ENCODE data around the gene EPB41L1. TPM values are rescaled to one million over a fixed set of nuclear protein-coding genes. Genes with fewer than 3 reads are reported as not detected.

The EPB41L1 gene
- total RNA-seq, 1 experiment from 2014 or later: 42.1 TPM

DNA sequence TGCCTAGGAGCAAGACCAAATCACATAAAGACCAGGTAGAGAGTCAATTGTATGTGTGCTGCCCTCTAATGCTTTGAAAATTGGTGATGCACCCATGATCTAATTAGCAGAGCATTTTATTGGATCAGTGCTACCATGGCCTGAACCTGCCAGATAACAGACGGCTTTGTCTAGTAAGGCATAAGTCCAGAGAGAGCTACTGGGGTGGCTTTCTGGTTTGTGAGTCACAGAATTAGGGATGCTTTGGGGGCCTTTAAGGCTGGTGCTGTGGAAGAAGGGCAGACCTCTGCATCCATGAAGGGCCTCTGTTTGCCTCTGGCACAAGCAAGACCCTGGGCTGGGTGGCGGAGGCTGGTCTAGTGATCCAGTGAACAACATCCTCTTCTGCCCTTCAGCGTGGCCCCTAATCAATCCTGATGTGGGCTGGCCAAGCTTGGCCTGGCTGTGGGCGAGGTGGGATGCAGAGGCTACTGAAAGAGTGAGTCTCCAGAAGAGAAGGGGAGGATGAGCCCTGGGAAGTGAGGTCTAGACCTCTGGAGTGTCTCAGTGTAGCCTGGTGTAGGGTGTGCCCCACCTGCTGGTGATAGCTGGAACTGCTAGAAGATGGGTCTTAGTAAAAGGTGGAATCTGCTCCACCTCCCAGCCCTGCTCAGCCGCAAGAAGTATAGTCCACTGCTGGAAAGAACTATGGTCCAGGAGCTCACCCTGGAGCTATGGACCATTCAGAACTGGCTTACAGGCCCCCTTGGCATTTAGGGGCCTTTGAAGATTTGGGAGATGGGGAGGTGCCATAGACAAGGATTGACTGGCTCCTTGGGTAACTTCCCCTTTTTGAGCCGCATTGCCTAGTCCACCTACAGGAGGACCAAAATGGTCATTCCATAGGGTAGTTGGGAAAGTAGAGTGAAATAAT is 45.1 kb downstream of the EPB41L1 start:
- H3K9me3 ChIP-seq (ENCODE audit: control insufficient read depth in 1 of 2, insufficient read depth in 1 of 2, low read depth in 1 of 2, low read length in 2 of 2): no peaks in the 10 kb centered on the region
- intact Hi-C loops (cut with micrococcal nuclease): loop anchor here (1.0 kb wide), 2 partner anchors 43 to 204 kb away; no protein-coding TSS in a partner anchor
- H3K9me2 ChIP-seq (ENCODE audit: insufficient read depth): no peaks in the 10 kb centered on the region
- H4K20me1 ChIP-seq (ENCODE audit: insufficient read depth): no peaks in the 10 kb centered on the region
- ChIA-PET RAD21 (ENCODE audit: low non-redundant PET in 1 of 2, low total read pairs in 2 of 2, uncharacterized antibody in 2 of 2, unreplicated experiment in 2 of 2) (interaction anchor here in 1 of 2 experiments (0.6 to 2.0 kb wide), 4 partner anchors 42 to 358 kb away, joined by 3 to 10 read pairs (median 6); no protein-coding TSS in a partner anchor), POLR2A (no interaction called here), CTCF (interaction anchor here (0.5 to 1.9 kb wide), 14 partner anchors 12 to 728 kb away, joined by 3 to 27 read pairs (median 4); no protein-coding TSS in a partner anchor)
- no peaks in the 10 kb centered on the region for H3K27me3 ChIP-seq (ENCODE audit: insufficient read depth, low read length)
- no peaks in the 10 kb centered on the region for H3K4me1 ChIP-seq (ENCODE audit: control insufficient read depth in 1 of 2, insufficient read depth in 2 of 2, low read length in 2 of 2)
- H3K9ac ChIP-seq (ENCODE audit: low read length): no peak overlapping the region
- H2AFZ ChIP-seq (ENCODE audit: low read depth, low read length, poor library complexity, severe bottlenecking): no peak overlapping the region
- H3K4me3 ChIP-seq (replicated peaks in 1 of 2; ENCODE audit: low read depth in 1 of 2, low read length in 2 of 2): no peak overlapping the region
- ATAC-seq (peak; percentile 91), DNase-seq (ENCODE audit: low read depth, low spot score) (peak; percentile 45)
- H3K79me2 ChIP-seq (ENCODE audit: insufficient read depth, low read length): no peaks in the 10 kb centered on the region
- H3K36me3 ChIP-seq (ENCODE audit: control insufficient read depth in 1 of 2, insufficient read depth in 2 of 2, low read length in 2 of 2): no peaks in the 10 kb centered on the region
- TF ChIP-seq, protein P1, sequence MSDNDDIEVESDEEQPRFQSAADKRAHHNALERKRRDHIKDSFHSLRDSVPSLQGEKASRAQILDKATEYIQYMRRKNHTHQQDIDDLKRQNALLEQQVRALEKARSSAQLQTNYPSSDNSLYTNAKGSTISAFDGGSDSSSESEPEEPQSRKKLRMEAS (IDR thresholded peaks at IDR 0.05): no peak
- TF ChIP-seq RAD21 (IDR thresholded peaks at IDR 0.05; ENCODE audit: low read depth): peak; percentile 89
- TF ChIP-seq, protein P2, sequence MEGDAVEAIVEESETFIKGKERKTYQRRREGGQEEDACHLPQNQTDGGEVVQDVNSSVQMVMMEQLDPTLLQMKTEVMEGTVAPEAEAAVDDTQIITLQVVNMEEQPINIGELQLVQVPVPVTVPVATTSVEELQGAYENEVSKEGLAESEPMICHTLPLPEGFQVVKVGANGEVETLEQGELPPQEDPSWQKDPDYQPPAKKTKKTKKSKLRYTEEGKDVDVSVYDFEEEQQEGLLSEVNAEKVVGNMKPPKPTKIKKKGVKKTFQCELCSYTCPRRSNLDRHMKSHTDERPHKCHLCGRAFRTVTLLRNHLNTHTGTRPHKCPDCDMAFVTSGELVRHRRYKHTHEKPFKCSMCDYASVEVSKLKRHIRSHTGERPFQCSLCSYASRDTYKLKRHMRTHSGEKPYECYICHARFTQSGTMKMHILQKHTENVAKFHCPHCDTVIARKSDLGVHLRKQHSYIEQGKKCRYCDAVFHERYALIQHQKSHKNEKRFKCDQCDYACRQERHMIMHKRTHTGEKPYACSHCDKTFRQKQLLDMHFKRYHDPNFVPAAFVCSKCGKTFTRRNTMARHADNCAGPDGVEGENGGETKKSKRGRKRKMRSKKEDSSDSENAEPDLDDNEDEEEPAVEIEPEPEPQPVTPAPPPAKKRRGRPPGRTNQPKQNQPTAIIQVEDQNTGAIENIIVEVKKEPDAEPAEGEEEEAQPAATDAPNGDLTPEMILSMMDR (IDR thresholded peaks at IDR 0.05 in 2 of 3, conservative IDR thresholded peaks at IDR 0.05 in 1 of 3; ENCODE audit: borderline replicate concordance in 1 of 3, insufficient read depth in 1 of 3, low read depth in 2 of 3, low read length in 2 of 3): peak; percentile 83 to 91 (median 88)
- no peak overlapping the region for H3K27ac ChIP-seq (ENCODE audit: low read depth, low read length)
- H3K4me2 ChIP-seq (ENCODE audit: low read length): no peak overlapping the region
- BruUV-seq (replicated peaks): no TSS peak

DNA sequence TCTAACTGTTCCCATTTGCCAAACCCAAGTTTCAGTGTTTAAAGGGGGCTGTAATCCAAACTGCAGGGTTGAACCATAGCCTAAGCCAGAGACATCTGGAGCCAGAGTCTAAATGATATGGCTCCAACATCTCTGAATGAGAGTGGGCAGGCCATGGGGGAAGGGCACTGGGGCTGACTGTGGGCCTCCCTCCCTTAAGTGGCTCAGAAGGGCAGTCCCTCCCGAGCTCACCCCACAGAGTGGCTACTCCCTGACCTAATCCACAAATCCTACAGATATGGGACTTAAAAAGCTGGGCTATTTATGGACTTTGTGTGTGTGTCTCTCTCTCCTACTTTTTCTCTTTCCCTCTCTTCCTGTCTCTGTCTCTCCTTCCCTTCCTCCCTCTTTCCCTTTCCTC is 45.9 kb downstream of the EPB41L1 start:
- RAD21 ChIA-PET (ENCODE audit: low non-redundant PET in 1 of 2, low total read pairs in 2 of 2, uncharacterized antibody in 2 of 2, unreplicated experiment in 2 of 2): interaction anchor here in 1 of 2 experiments (2.0 kb wide), 1 partner anchor 43 kb away, joined by 10 read pairs; no protein-coding TSS in a partner anchor
- no peak overlapping the region for H3K4me2 ChIP-seq (ENCODE audit: low read length)
- no peaks in the 10 kb centered on the region for H4K20me1 ChIP-seq (ENCODE audit: insufficient read depth)
- POLR2A ChIA-PET: no interaction called here
- no peaks in the 10 kb centered on the region for H3K4me1 ChIP-seq (ENCODE audit: control insufficient read depth in 1 of 2, insufficient read depth in 2 of 2, low read length in 2 of 2)
- no peak overlapping the region for H3K4me3 ChIP-seq (replicated peaks in 1 of 2; ENCODE audit: low read depth in 1 of 2, low read length in 2 of 2)
- H2AFZ ChIP-seq (ENCODE audit: low read depth, low read length, poor library complexity, severe bottlenecking): no peak overlapping the region
- H3K36me3 ChIP-seq (ENCODE audit: control insufficient read depth in 1 of 2, insufficient read depth in 2 of 2, low read length in 2 of 2): no peaks in the 10 kb centered on the region
- H3K27ac ChIP-seq (ENCODE audit: low read depth, low read length): no peak overlapping the region
- H3K9ac ChIP-seq (ENCODE audit: low read length): no peak overlapping the region
- no peak for ATAC-seq
- intact Hi-C loops (cut with micrococcal nuclease): no loop called here
- no peak for DNase-seq (ENCODE audit: low read depth, low spot score)
- no TSS peak for BruUV-seq (replicated peaks)
- no peaks in the 10 kb centered on the region for H3K79me2 ChIP-seq (ENCODE audit: insufficient read depth, low read length)
- CTCF ChIA-PET: interaction anchor here (0.6 to 1.9 kb wide), 5 partner anchors 12 to 293 kb away, joined by 3 to 27 read pairs (median 5); no protein-coding TSS in a partner anchor
- H3K9me2 ChIP-seq (ENCODE audit: insufficient read depth): no peaks in the 10 kb centered on the region
- H3K27me3 ChIP-seq (ENCODE audit: insufficient read depth, low read length): no peaks in the 10 kb centered on the region
- H3K9me3 ChIP-seq (ENCODE audit: control insufficient read depth in 1 of 2, insufficient read depth in 1 of 2, low read depth in 1 of 2, low read length in 2 of 2): no peaks in the 10 kb centered on the region
- no peak for TF ChIP-seq CBX3 (IDR thresholded peaks at IDR 0.05; ENCODE audit: low read depth)
- TF ChIP-seq, protein P2 (IDR thresholded peaks at IDR 0.05 in 2 of 3, conservative IDR thresholded peaks at IDR 0.05 in 1 of 3; ENCODE audit: borderline replicate concordance in 1 of 3, insufficient read depth in 1 of 3, low read depth in 2 of 3, low read length in 2 of 3): no peak
- no peak for TF ChIP-seq EZH2 (IDR thresholded peaks at IDR 0.05)
- TF ChIP-seq, protein P3, sequence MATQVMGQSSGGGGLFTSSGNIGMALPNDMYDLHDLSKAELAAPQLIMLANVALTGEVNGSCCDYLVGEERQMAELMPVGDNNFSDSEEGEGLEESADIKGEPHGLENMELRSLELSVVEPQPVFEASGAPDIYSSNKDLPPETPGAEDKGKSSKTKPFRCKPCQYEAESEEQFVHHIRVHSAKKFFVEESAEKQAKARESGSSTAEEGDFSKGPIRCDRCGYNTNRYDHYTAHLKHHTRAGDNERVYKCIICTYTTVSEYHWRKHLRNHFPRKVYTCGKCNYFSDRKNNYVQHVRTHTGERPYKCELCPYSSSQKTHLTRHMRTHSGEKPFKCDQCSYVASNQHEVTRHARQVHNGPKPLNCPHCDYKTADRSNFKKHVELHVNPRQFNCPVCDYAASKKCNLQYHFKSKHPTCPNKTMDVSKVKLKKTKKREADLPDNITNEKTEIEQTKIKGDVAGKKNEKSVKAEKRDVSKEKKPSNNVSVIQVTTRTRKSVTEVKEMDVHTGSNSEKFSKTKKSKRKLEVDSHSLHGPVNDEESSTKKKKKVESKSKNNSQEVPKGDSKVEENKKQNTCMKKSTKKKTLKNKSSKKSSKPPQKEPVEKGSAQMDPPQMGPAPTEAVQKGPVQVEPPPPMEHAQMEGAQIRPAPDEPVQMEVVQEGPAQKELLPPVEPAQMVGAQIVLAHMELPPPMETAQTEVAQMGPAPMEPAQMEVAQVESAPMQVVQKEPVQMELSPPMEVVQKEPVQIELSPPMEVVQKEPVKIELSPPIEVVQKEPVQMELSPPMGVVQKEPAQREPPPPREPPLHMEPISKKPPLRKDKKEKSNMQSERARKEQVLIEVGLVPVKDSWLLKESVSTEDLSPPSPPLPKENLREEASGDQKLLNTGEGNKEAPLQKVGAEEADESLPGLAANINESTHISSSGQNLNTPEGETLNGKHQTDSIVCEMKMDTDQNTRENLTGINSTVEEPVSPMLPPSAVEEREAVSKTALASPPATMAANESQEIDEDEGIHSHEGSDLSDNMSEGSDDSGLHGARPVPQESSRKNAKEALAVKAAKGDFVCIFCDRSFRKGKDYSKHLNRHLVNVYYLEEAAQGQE (IDR thresholded peaks at IDR 0.05; ENCODE audit: low read depth): no peak
- no peak for TF ChIP-seq ZFX (IDR thresholded peaks at IDR 0.05)
- no peak for TF ChIP-seq SP1 (IDR thresholded peaks at IDR 0.05; ENCODE audit: low read depth)
- TF ChIP-seq FOSL1 (IDR thresholded peaks at IDR 0.05; ENCODE audit: low read depth): no peak
